MM.1S (cell line): ENCODE data around the gene ZNF823.

Experiments
- CTCF ChIP-seq: fragments of 300-600 bp; sonication (generic); IDR thresholded peaks from 2 replicates; pipeline ENCODE4 v1.5.1; 2016; ENCODE audit warnings: antibody characterized with exemption, low read length, mixed read lengths
- EZH2phosphoT487 ChIP-seq: fragments of 300-600 bp; sonication (generic); IDR thresholded peaks from 2 replicates; pipeline ENCODE4 v1.6.1; 2018; ENCODE audit warnings: antibody characterized with exemption, low read length

GRCh38 chr19:11769995-11770394, 31.2 kb upstream of the ZNF823 start:
- no peak for TF ChIP-seq CTCF
- no peak for TF ChIP-seq EZH2phosphoT487
